AG04450 (cell line): ENCODE results near the gene ITFG1. TPM values are rescaled to one million over a fixed set of nuclear protein-coding genes. Genes with fewer than 3 reads are reported as not detected.

Experiments
- CTCF ChIA-PET: fragments of 300-600, 350-600 bp; formaldehyde crosslinking; extraction: SDS; loops from one replicate; lab custom pipeline; 2022; ENCODE audit warnings: antibody characterized with exemption, inconsistent platforms; lab: Charles Lee
- POLR2A ChIA-PET: fragments of 350-600 bp; formaldehyde crosslinking; extraction: SDS; loops from one replicate; lab custom pipeline; 2021; ENCODE audit warnings: antibody characterized with exemption, inconsistent platforms; lab: Yijun Ruan, JAX
- DNase-seq: peaks from one replicate; pipeline ENCODE4 v3.0.0-alpha.2; 2011; ENCODE audit warnings: low read depth, low spot score
- H3K27ac ChIP-seq: one replicate; pipeline ENCODE4 v1.5.1; 2012; ENCODE audit warnings: low read depth, low read length, control low read depth
- H3K27me3 ChIP-seq: one replicate; pipeline ENCODE4 v1.6.0; 2012; ENCODE audit warnings: low read length; ENCODE audit not compliant: control insufficient read depth, insufficient read depth
- H3K4me3 ChIP-seq: 2 replicates; pipeline ENCODE4 v1.5.1; 2011; ENCODE audit warnings: mild to moderate bottlenecking, low read depth, low read length, control low read depth
- H3K9me3 ChIP-seq: 2 replicates; pipeline ENCODE4 v1.5.1; 2012; ENCODE audit warnings: low read length; ENCODE audit not compliant: control insufficient read depth, insufficient read depth
- polyA plus RNA-seq: library from polyadenylated mRNA; depleted of rRNA; stranded (reverse); fragments of >200 nt; gene quantifications from 2 replicates; pipeline ENCODE4 v1.2.3, GENCODE V29; 2011
- TF ChIP-seq, protein P1 (sequence below): IDR thresholded peaks from 2 replicates; pipeline ENCODE4 v1.5.1; 2011; ENCODE audit warnings: low read depth, low read length, control low read depth, inconsistent platforms

The ITFG1 gene
- polyA plus RNA-seq, 1 experiment: 125 TPM

DNA sequence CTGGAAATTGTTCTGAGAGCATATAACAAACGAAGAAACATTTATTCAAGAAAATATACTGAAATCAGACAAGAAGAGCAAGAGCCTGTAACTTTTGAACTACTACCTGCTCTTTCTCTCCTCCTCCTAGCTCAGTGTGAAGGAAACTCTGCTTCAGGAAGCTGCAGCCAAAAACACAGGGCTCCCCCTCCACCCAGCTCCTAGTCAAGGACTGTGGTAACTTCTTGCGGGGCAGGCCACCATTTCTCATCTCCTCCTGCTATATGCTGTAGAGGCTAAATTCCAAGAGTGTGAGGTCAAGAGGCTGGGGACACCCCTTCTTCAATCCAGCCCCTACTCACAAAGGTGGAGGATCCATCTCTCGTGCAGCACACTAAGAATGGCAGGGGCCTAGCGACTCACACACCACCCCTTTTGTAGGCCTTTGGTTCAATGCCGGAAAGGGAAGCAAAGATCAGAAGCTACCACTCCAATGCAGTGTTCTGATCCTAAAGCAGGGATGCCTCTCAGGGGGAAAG lies 74.6 kb downstream of the ITFG1 start:
- CTCF ChIA-PET: no interaction called here
- no peak overlapping the region for H3K4me3 ChIP-seq
- POLR2A ChIA-PET: no interaction called here
- no peak overlapping the region for H3K27ac ChIP-seq
- TF ChIP-seq, protein P1, sequence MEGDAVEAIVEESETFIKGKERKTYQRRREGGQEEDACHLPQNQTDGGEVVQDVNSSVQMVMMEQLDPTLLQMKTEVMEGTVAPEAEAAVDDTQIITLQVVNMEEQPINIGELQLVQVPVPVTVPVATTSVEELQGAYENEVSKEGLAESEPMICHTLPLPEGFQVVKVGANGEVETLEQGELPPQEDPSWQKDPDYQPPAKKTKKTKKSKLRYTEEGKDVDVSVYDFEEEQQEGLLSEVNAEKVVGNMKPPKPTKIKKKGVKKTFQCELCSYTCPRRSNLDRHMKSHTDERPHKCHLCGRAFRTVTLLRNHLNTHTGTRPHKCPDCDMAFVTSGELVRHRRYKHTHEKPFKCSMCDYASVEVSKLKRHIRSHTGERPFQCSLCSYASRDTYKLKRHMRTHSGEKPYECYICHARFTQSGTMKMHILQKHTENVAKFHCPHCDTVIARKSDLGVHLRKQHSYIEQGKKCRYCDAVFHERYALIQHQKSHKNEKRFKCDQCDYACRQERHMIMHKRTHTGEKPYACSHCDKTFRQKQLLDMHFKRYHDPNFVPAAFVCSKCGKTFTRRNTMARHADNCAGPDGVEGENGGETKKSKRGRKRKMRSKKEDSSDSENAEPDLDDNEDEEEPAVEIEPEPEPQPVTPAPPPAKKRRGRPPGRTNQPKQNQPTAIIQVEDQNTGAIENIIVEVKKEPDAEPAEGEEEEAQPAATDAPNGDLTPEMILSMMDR: no peak
- no peaks in the 10 kb centered on the region for H3K9me3 ChIP-seq
- DNase-seq: no peak
- no peaks in the 10 kb centered on the region for H3K27me3 ChIP-seq

DNA sequence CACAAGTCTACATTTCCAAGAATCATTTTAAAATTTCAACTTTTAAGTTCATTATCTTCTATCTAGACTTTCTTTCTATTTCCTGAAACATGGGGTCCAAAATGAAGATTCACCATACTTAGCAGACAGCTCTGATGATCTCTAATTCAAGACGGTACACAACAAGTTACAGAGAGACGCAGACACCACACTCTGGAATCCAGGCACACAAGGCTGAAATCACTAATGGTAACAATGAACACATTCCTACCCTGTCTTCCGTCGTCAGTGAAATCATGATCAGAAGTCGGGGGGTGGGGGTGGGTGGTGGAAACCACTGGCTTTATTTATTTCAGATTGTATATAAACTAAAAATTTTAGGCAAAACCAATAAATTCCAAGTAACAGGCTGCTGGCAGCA lies 78.5 kb downstream of the ITFG1 start:
- H3K9me3 ChIP-seq: no peaks in the 10 kb centered on the region
- CTCF ChIA-PET: no interaction called here
- TF ChIP-seq, protein P1: no peak

GRCh38 chr16:47377154-47377553 lies 83.7 kb downstream of the ITFG1 start:
- Histone ChIP-seq H3K27me3 (no peaks in the 10 kb centered on the region), H3K9me3 (no peaks in the 10 kb centered on the region), H3K27ac (no peak overlapping the region), H3K4me3 (no peak overlapping the region)
- ChIA-PET CTCF (no interaction called here), POLR2A (no interaction called here)
- peak; percentile 30 for DNase-seq
- TF ChIP-seq, protein P1: no peak

More for the DNA sequence above, 78.5 kb downstream of the ITFG1 start:
- H3K27ac ChIP-seq: no peak overlapping the region
- no peak for DNase-seq
- no peak overlapping the region for H3K4me3 ChIP-seq
- H3K27me3 ChIP-seq: no peaks in the 10 kb centered on the region
- POLR2A ChIA-PET: no interaction called here

GRCh38 chr16:47375423-47375822 lies 85.4 kb downstream of the ITFG1 start:
- no peak overlapping the region for H3K4me3 ChIP-seq
- H3K27ac ChIP-seq: no peak overlapping the region
- ChIA-PET POLR2A (no interaction called here), CTCF (no interaction called here)
- DNase-seq: no peak
- H3K9me3 ChIP-seq: peaks cover 3% of the 10 kb centered on the region
- no peaks in the 10 kb centered on the region for H3K27me3 ChIP-seq
- TF ChIP-seq, protein P1: no peak

- TF ChIP-seq, protein P1: no peak
- DNase-seq: peak; percentile 44
- no peak overlapping the region for H3K4me3 ChIP-seq
- H3K27me3 ChIP-seq: no peaks in the 10 kb centered on the region
- CTCF ChIA-PET: no interaction called here
- POLR2A ChIA-PET: no interaction called here
- H3K27ac ChIP-seq: no peak overlapping the region
- H3K9me3 ChIP-seq: peaks cover 9% of the 10 kb centered on the region
Observed at GRCh38 chr16:47374629-47375028, 86.2 kb downstream of the ITFG1 start.
